GM12878 (cell line): ENCODE results near the gene DMD. TPM values are rescaled to one million over a fixed set of nuclear protein-coding genes. Genes with fewer than 3 reads are reported as not detected.

Experiments
- microRNA-seq: library from miRNA; unstranded; fragments of <30 nt; microRNA quantifications from one replicate; pipeline ENCODE4, GENCODE V29; 2018
- polyA plus RNA-seq, 11 experiments: library from polyadenylated mRNA; depleted of rRNA in 4 of 11; unstranded in 6 of 11; stranded (reverse) in 5 of 11; fragments of >200 nt; fragmentation: Nextera tagmentation in 4 of 11; fragmentation: Illumina TruSeq in 1 of 11; extraction: Ambion mirVana in 4 of 11; extraction: Trizol in 1 of 11; gene quantifications; 1 replicate in 1 of 11; 2 replicates in 10 of 11; pipeline versions ENCODE4 v1.2.1 to v1.2.3, GENCODE V29; 2011 to 2016; ENCODE audit warnings: inconsistent platforms in 2 of 11, missing spikeins in 2 of 11, low read depth in 1 of 11
- small RNA-seq: library from RNA; depleted of rRNA; stranded (forward); fragments of <200 nt; gene quantifications from one replicate; pipeline ENCODE3, GENCODE V24; 2014
- total RNA-seq, 4 experiments: library from RNA; depleted of rRNA in 3 of 4; stranded (reverse); fragments of >200 nt in 3 of 4; fragmentation: Illumina TruSeq in 1 of 4; extraction: Trizol in 1 of 4; gene quantifications; 2 replicates each; pipeline versions ENCODE4 v1.2.1 to v1.2.3, GENCODE V29; 2013 to 2021

Gene DMD
- total and polyA plus RNA-seq, 10 of the 15 experiments (the other 5 are each of a cell fraction or from before 2014, with no cell fraction given): 1.4 to 24.3 (median 4.3) TPM

Small RNAs within 50 kb of the gene (microRNA-seq; reads per million reads assigned to microRNA genes)
- gene MIR3915 (not detected), gene MIR548F5 (not detected)

Small RNAs within 50 kb of the gene (small RNA-seq; reads per million reads assigned to genes)
- gene MIR3915: not detected
- not detected for gene MIR548F5
- gene RNA5SP501: not detected
- gene RNU6-894P: not detected
